C1 segment of cervical spinal cord (tissue), 14 donors: ENCODE measurements around the gene NOL4L.
"Not testable (repeated sequence)": the region's sequence is repeated elsewhere in the genome, so short reads cannot be mapped to it uniquely, and the experiment has no call there.

ENCODE experiments used
- DNase-seq, 14 donors: peaks; one replicate each; lab custom pipeline; 2025; lab: John Stamatoyannopoulos, UW

The NOL4L gene

GRCh38 chr20:32510120-32510600, 75.0 kb downstream of the NOL4L start:
- DNase-seq: no peak

- DNase-seq: no peak
Measured at GRCh38 chr20:32509639-32510066, 75.5 kb downstream of the NOL4L start.

GRCh38 chr20:32508775-32509119, 76.4 kb downstream of the NOL4L start:
- no peak for DNase-seq

GRCh38 chr20:32507998-32508774, 76.9 kb downstream of the NOL4L start:
- DNase-seq: no peak

- no peak for DNase-seq
Measured at GRCh38 chr20:32506721-32507120, 78.4 kb downstream of the NOL4L start.

GRCh38 chr20:32505723-32506473, 79.2 kb downstream of the NOL4L start:
- DNase-seq: no peak

- DNase-seq: no peak
Measured at GRCh38 chr20:32501709-32502108, 83.4 kb downstream of the NOL4L start.

- DNase-seq: no peak
Measured at GRCh38 chr20:32497589-32498224, 87.4 kb downstream of the NOL4L start.

- DNase-seq: no peak
Measured at GRCh38 chr20:32496811-32497533, 88.2 kb downstream of the NOL4L start.

GRCh38 chr20:32495949-32496348, 89.2 kb downstream of the NOL4L start:
- no peak for DNase-seq

- no peak for DNase-seq
Measured at GRCh38 chr20:32495217-32495565, 89.9 kb downstream of the NOL4L start.

GRCh38 chr20:32494483-32495216, 90.5 kb downstream of the NOL4L start:
- DNase-seq: no peak

- no peak for DNase-seq
Measured at GRCh38 chr20:32493356-32493755, 91.8 kb downstream of the NOL4L start.

- DNase-seq: not testable (repeated sequence)
Measured at GRCh38 chr20:32491764-32492151, 93.4 kb downstream of the NOL4L start.

- DNase-seq: no peak
Measured at GRCh38 chr20:32490942-32491763, 94.0 kb downstream of the NOL4L start.

- no peak for DNase-seq
Measured at GRCh38 chr20:32488066-32488838, 96.9 kb downstream of the NOL4L start.

- DNase-seq: no peak
Measured at GRCh38 chr20:32487381-32487780, 97.8 kb downstream of the NOL4L start.

GRCh38 chr20:32485770-32486478, 99.2 kb downstream of the NOL4L start:
- no peak for DNase-seq
